ENCODE data around the gene PSMD12. TPM values are rescaled to one million over a fixed set of nuclear protein-coding genes. Genes with fewer than 3 reads are reported as not detected.
A peak's percentile ranks its signal among the peaks of the same experiment; 100 is the strongest.

Gene PSMD12
- total RNA-seq, 1 experiment from 2014 or later, result 90.5 TPM

DNA sequence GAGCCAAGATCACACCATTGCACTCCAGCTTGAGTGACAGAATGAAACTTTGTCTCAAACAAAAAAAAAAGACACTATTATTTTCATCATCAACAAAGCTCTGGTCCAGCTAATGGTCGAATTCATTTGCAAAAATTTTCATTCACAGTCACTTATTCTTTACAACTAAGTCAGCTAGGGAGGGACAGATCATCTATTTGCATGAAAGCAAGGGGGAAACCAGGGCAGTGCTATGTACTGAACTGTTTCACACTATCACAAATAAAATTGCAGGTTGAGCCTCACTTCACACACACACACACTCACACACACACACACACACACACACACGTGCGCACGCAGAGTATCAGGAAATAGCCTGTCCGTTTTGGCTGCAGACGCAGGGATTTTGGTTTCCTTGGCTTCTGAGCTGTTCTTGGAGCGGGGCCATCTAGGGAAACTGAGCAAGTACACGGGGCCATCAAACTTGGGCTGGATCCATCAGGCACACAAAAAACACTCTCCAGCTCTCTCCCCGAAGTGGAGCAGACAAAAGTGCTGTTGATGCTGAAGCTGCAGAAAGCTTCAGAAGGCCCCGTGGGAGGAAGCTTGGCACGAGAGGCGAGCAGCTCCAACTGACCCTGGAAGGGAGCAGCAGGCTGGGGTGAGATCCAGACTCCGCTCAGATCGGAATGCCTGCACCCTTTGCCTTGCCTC is 77.0 kb downstream of the PSMD12 start:
- H3K4me3 Mint-ChIP-seq, result no peak overlapping the region
- Histone ChIP-seq H2BK5ac (ENCODE audit: insufficient read length, low read length) (no peak overlapping the region), H4K91ac (ENCODE audit: insufficient read length, low read depth, low read length) (no peak overlapping the region), H3K79me2 (ENCODE audit: insufficient read depth, low read length) (no peaks in the 10 kb centered on the region), H2BK12ac (ENCODE audit: insufficient read length, low read depth, low read length) (no peak overlapping the region), H3K27me3 (ENCODE audit: insufficient read depth, low read length) (no peaks in the 10 kb centered on the region), H2BK20ac (ENCODE audit: low read depth, low read length, poor library complexity, severe bottlenecking) (no peak overlapping the region), H3K4me1 (ENCODE audit: insufficient read depth, low read length) (no peaks in the 10 kb centered on the region; the same call in 1 of the 2 replicates), H2BK120ac (ENCODE audit: low read depth, low read length, poor library complexity, severe bottlenecking) (no peak overlapping the region), H2AFZ (ENCODE audit: low read length) (peak overlapping the region; percentile 23), H3K14ac (ENCODE audit: insufficient read depth, low read length) (no peak overlapping the region; the same call in 1 of the 2 replicates), H3K9ac (ENCODE audit: extremely low read depth, insufficient read length, low read length) (no peak overlapping the region), H3K56ac (ENCODE audit: insufficient read length, low read depth, low read length) (no peak overlapping the region), H4K20me1 (ENCODE audit: control insufficient read depth, insufficient read depth, insufficient read length) (no peaks in the 10 kb centered on the region), H3K4me2 (ENCODE audit: insufficient read depth, insufficient read length, low read length) (no peak overlapping the region), H3K23ac (ENCODE audit: insufficient read length, low read depth, low read length) (no peak overlapping the region), H2AK5ac (ENCODE audit: insufficient read length, low read length) (no peak overlapping the region), H4K8ac (replicated peaks; ENCODE audit: insufficient read length, low read depth, low read length) (no peak overlapping the region), H3K79me1 (ENCODE audit: insufficient read depth, low read depth, low read length, poor library complexity, severe bottlenecking) (no peaks in the 10 kb centered on the region), H3K27ac (ENCODE audit: insufficient read length, low read depth, low read length) (no peak overlapping the region), H3T11ph (ENCODE audit: low read length) (no peak overlapping the region), H2BK15ac (ENCODE audit: low read depth, low read length) (no peak overlapping the region), H3K4ac (ENCODE audit: low read depth, low read length) (no peak overlapping the region), H3K9me3 (ENCODE audit: control insufficient read depth, low read depth, low read length) (no peaks in the 10 kb centered on the region), H4K5ac (ENCODE audit: insufficient read length, low read depth, low read length) (no peak overlapping the region), H3K18ac (ENCODE audit: insufficient read length, low read depth, low read length) (no peak overlapping the region), H3K23me2 (ENCODE audit: insufficient read length, low read depth, low read length, poor library complexity, severe bottlenecking) (no peaks in the 10 kb centered on the region)
- TF ChIP-seq CTCF (conservative IDR thresholded peaks at IDR 0.05), result no peak
- H3K27ac Mint-ChIP-seq, result 0 out of 7 replicates have a peak overlapping the region, but pooled peaks have one; percentile 20 to 51 (median 30)
- peak; percentile 41 for DNase-seq
- peaks cover 2% of the 10 kb centered on the region; the same call in 1 of the 2 replicates for H3K27me3 Mint-ChIP-seq (ENCODE audit: low read depth)
- H3K9me3 Mint-ChIP-seq, result no peaks in the 10 kb centered on the region; a peak in 1 of 5 replicates
- no peaks in the 10 kb centered on the region for H3K36me3 Mint-ChIP-seq (ENCODE audit: insufficient read depth in 1 of 3, low read depth in 3 of 3)
- peaks cover 12 to 14% of the 10 kb centered on the region in 2 experiments for H3K4me1 Mint-ChIP-seq
- no CpG with 5 or more reads among the region's 14 CpGs for WGBS (ENCODE audit: extremely low coverage, insufficient read length, low lambda C conversion rate)

Other genes starting within 250 kb of the PSMD12 start
- 49.3 and 49.8 TPM in 2 replicates for gene HELZ, start 121.4 kb downstream of the PSMD12 start, total RNA-seq (2021)
- 37.5 and 39.1 TPM in 2 replicates for gene PITPNC1, start 10.7 kb upstream of the PSMD12 start, total RNA-seq (2021)

All from H9 (cell line).